Measurements from ENCODE around the gene TMPO.

Gene TMPO

DNA sequence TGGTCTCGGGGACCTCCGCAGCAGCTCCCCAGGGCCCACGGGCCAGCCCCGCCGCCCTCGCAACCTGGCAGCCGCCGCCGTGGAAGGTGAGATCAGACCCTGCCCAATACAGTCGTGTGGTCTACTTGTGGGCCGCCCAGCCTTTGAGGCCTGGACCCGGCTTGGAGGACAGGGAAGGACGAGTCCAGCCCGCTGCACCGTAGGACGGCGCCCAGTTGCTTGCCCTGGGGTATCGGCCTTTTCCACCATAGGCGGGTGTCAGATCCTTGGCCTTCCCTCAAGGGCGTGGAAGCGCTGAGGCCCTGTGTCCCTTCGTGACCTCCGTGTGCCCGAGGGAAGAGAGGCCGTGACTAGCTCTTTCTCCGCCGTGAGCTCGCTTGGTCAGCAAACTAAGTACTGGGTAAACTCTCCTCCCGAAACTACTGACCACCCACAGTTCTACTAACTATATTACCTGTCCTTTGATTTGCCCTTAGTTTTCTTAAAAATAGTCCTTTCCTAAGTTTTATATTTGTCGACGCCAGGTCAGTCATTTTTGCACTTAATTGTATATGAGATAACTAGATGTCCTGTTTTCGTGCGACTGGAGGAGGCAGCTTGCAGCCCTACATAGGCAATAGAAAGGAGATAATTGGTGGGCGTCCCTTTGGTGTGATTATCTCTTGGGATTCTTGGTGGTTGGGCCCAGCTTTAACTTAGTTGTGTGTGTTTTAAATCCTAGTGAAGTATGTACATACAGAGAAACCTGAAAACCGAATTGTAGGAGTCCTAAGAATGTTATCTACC is 78.9 kb downstream of the TMPO start:
- H3K9me3 ChIP-seq (ENCODE audit: control insufficient read depth, insufficient read depth, low read depth, low read length): no peaks in the 10 kb centered on the region
- CTCF ChIA-PET: interaction anchor here (0.6 to 3.0 kb wide), 9 partner anchors 17 to 424 kb away, joined by 3 to 18 read pairs (median 3); no protein-coding TSS in a partner anchor
- peak overlapping the region; percentile 94 for H3K27ac ChIP-seq (ENCODE audit: extremely low read depth, low read depth, low read length)
- POLR2A ChIA-PET: interaction anchor here (0.7 to 2.9 kb wide), 22 partner anchors 8 to 176 kb away, joined by 3 to 27 read pairs (median 6); partner anchors contain the start of genes APAF1, IKBIP and TMPO
- peak overlapping the region; percentile 95 for H3K4me3 ChIP-seq (ENCODE audit: low read depth, low read length)
- peaks cover 6% of the 10 kb centered on the region for H3K4me1 ChIP-seq (ENCODE audit: control insufficient read depth, insufficient read depth, low read length)
- peaks cover 32 to 41% of the 10 kb centered on the region in 2 experiments for H3K36me3 ChIP-seq (ENCODE audit: control insufficient read depth in 2 of 2, insufficient read depth in 1 of 2, low read length in 2 of 2)
- TF ChIP-seq ZNF121 (tag by site-specific recombination; IDR thresholded peaks at IDR 0.05) (no peak), ZNF404 (tag by site-specific recombination; IDR thresholded peaks at IDR 0.05) (no peak), ZNF211 (tag by site-specific recombination; IDR thresholded peaks at IDR 0.05; ENCODE audit: low read depth) (no peak), ZFHX2 (tag by site-specific recombination; conservative IDR thresholded peaks at IDR 0.05) (no peak), ZNF791 (tag by site-specific recombination; IDR thresholded peaks at IDR 0.05) (no peak), ZNF660 (tag by site-specific recombination; IDR thresholded peaks at IDR 0.05) (no peak), ZNF544 (tag by site-specific recombination; IDR thresholded peaks at IDR 0.05) (no peak), ZIC2 (tag by site-specific recombination; IDR thresholded peaks at IDR 0.05) (no peak), KLF1 (tag by site-specific recombination; IDR thresholded peaks at IDR 0.05) (no peak; the same call in 1 of the 2 replicates), KLF10 (tag by site-specific recombination; IDR thresholded peaks at IDR 0.05) (no peak), ZNF223 (tag by site-specific recombination; IDR thresholded peaks at IDR 0.05) (no peak), ZNF558 (tag by site-specific recombination; IDR thresholded peaks at IDR 0.05) (no peak), ZNF626 (tag by site-specific recombination; IDR thresholded peaks at IDR 0.05) (no peak), ZNF302 (tag by site-specific recombination; IDR thresholded peaks at IDR 0.05; ENCODE audit: low read depth) (no peak), PRDM1 (tag by site-specific recombination; IDR thresholded peaks at IDR 0.05) (no peak)
- TF ChIP-seq, protein P1, sequence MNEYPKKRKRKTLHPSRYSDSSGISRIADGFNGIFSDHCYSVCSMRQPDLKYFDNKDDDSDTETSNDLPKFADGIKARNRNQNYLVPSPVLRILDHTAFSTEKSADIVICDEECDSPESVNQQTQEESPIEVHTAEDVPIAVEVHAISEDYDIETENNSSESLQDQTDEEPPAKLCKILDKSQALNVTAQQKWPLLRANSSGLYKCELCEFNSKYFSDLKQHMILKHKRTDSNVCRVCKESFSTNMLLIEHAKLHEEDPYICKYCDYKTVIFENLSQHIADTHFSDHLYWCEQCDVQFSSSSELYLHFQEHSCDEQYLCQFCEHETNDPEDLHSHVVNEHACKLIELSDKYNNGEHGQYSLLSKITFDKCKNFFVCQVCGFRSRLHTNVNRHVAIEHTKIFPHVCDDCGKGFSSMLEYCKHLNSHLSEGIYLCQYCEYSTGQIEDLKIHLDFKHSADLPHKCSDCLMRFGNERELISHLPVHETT (tag by site-specific recombination; IDR thresholded peaks at IDR 0.05): no peak
- TF ChIP-seq, protein P2, sequence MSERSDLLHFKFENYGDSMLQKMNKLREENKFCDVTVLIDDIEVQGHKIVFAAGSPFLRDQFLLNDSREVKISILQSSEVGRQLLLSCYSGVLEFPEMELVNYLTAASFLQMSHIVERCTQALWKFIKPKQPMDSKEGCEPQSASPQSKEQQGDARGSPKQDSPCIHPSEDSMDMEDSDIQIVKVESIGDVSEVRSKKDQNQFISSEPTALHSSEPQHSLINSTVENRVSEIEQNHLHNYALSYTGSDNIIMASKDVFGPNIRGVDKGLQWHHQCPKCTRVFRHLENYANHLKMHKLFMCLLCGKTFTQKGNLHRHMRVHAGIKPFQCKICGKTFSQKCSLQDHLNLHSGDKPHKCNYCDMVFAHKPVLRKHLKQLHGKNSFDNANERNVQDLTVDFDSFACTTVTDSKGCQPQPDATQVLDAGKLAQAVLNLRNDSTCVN (tag by site-specific recombination; optimal IDR thresholded peaks at IDR 0.05): peak; percentile 32
- TF ChIP-seq, protein P3, sequence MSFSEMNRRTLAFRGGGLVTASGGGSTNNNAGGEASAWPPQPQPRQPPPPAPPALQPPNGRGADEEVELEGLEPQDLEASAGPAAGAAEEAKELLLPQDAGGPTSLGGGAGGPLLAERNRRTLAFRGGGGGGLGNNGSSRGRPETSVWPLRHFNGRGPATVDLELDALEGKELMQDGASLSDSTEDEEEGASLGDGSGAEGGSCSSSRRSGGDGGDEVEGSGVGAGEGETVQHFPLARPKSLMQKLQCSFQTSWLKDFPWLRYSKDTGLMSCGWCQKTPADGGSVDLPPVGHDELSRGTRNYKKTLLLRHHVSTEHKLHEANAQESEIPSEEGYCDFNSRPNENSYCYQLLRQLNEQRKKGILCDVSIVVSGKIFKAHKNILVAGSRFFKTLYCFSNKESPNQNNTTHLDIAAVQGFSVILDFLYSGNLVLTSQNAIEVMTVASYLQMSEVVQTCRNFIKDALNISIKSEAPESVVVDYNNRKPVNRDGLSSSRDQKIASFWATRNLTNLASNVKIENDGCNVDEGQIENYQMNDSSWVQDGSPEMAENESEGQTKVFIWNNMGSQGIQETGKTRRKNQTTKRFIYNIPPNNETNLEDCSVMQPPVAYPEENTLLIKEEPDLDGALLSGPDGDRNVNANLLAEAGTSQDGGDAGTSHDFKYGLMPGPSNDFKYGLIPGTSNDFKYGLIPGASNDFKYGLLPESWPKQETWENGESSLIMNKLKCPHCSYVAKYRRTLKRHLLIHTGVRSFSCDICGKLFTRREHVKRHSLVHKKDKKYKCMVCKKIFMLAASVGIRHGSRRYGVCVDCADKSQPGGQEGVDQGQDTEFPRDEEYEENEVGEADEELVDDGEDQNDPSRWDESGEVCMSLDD (tag by site-specific recombination; IDR thresholded peaks at IDR 0.05): 0 out of 2 replicates have a peak, but pooled peaks have one; percentile 21
- TF ChIP-seq, protein P4, sequence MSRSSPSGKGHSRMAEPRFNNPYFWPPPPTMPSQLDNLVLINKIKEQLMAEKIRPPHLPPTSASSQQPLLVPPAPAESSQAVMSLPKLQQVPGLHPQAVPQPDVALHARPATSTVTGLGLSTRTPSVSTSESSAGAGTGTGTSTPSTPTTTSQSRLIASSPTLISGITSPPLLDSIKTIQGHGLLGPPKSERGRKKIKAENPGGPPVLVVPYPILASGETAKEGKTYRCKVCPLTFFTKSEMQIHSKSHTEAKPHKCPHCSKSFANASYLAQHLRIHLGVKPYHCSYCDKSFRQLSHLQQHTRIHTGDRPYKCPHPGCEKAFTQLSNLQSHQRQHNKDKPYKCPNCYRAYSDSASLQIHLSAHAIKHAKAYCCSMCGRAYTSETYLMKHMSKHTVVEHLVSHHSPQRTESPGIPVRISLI (tag by site-specific recombination; IDR thresholded peaks at IDR 0.05): no peak
- TF ChIP-seq, protein P5, sequence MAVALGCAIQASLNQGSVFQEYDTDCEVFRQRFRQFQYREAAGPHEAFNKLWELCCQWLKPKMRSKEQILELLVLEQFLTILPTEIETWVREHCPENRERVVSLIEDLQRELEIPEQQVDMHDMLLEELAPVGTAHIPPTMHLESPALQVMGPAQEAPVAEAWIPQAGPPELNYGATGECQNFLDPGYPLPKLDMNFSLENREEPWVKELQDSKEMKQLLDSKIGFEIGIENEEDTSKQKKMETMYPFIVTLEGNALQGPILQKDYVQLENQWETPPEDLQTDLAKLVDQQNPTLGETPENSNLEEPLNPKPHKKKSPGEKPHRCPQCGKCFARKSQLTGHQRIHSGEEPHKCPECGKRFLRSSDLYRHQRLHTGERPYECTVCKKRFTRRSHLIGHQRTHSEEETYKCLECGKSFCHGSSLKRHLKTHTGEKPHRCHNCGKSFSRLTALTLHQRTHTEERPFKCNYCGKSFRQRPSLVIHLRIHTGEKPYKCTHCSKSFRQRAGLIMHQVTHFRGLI (tag by site-specific recombination; IDR thresholded peaks at IDR 0.05): no peak; the same call in 1 of the 2 replicates
- TF ChIP-seq, protein P6, sequence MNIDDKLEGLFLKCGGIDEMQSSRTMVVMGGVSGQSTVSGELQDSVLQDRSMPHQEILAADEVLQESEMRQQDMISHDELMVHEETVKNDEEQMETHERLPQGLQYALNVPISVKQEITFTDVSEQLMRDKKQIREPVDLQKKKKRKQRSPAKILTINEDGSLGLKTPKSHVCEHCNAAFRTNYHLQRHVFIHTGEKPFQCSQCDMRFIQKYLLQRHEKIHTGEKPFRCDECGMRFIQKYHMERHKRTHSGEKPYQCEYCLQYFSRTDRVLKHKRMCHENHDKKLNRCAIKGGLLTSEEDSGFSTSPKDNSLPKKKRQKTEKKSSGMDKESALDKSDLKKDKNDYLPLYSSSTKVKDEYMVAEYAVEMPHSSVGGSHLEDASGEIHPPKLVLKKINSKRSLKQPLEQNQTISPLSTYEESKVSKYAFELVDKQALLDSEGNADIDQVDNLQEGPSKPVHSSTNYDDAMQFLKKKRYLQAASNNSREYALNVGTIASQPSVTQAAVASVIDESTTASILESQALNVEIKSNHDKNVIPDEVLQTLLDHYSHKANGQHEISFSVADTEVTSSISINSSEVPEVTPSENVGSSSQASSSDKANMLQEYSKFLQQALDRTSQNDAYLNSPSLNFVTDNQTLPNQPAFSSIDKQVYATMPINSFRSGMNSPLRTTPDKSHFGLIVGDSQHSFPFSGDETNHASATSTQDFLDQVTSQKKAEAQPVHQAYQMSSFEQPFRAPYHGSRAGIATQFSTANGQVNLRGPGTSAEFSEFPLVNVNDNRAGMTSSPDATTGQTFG (tag by site-specific recombination; IDR thresholded peaks at IDR 0.05; ENCODE audit: borderline replicate concordance): no peak
- TF ChIP-seq, protein P7, sequence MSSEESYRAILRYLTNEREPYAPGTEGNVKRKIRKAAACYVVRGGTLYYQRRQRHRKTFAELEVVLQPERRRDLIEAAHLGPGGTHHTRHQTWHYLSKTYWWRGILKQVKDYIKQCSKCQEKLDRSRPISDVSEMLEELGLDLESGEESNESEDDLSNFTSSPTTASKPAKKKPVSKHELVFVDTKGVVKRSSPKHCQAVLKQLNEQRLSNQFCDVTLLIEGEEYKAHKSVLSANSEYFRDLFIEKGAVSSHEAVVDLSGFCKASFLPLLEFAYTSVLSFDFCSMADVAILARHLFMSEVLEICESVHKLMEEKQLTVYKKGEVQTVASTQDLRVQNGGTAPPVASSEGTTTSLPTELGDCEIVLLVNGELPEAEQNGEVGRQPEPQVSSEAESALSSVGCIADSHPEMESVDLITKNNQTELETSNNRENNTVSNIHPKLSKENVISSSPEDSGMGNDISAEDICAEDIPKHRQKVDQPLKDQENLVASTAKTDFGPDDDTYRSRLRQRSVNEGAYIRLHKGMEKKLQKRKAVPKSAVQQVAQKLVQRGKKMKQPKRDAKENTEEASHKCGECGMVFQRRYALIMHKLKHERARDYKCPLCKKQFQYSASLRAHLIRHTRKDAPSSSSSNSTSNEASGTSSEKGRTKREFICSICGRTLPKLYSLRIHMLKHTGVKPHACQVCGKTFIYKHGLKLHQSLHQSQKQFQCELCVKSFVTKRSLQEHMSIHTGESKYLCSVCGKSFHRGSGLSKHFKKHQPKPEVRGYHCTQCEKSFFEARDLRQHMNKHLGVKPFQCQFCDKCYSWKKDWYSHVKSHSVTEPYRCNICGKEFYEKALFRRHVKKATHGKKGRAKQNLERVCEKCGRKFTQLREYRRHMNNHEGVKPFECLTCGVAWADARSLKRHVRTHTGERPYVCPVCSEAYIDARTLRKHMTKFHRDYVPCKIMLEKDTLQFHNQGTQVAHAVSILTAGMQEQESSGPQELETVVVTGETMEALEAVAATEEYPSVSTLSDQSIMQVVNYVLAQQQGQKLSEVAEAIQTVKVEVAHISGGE (tag by site-specific recombination; conservative IDR thresholded peaks at IDR 0.05; ENCODE audit: low read depth): no peak
